GM11168 (cell line): ENCODE data around the gene PEX11G.
"Not testable (repeated sequence)": the region's sequence is repeated elsewhere in the genome, so short reads cannot be mapped to it uniquely, and the experiment has no call there.

ENCODE experiments used
- in situ Hi-C: fragments of 300-500 bp; cut with MboI; formaldehyde crosslinking; loops from one replicate; pipeline ENCODE4 v1.12.0; 2022; ENCODE audit warnings: low sequenced_read_pairs; ENCODE audit not compliant: unreplicated experiment

PEX11G gene

GRCh38 chr19:7442423-7442822, 46.4 kb downstream of the PEX11G start:
- in situ Hi-C loops: no loop called here

DNA sequence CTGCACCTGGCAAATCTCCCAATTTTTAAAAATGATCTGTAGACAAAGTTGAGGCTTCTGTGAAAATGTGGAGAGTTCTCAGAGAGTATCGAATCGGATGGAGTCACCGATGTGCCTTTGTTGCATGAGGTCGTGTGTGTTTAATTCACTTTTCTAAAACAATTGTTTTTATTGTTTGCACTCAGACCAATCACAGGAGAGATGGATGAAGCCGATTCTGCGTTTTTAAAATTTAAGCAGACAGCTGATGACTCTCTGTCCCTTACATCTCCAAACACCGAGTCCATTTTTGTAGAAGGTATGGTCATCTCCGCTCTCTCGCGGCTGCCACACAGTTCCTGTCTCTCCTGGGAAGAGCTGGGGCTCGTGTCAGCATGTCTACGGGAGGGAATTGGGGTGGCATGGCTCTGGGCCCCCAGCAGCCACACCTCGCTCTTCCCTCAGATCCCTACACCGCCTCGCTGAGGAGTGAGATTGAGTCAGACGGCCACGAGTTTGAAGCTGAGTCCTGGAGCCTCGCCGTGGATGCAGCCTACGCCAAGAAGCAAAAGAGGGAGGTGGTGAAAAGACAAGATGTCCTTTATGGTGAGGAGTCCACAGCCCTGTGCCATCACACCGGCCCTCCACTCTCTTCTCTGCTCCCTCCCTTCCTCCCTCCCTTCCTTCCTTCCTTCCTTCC, 47.2 kb downstream of the PEX11G start:
- in situ Hi-C loops: no loop called here

GRCh38 chr19:7440188-7440975, 48.5 kb downstream of the PEX11G start:
- in situ Hi-C loops: no loop called here

DNA sequence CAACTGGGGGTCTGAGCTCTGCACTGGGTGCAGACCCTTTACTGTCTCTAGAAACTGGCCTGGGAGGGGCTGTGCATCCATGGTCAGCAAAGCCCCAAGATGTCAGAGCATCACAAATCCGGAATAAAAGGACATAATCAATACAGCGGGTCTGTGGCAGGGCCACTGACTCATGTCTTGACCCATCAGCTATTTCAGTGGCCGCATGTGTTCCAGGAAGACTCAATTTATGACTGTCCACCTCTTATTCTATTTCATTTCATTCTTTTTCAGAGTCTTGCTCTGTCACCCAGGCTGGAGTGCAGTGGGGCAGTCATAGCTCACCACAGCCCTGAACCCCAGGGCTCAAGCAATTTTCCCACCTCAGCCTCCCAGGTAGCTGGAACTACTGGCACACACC, 53.2 kb downstream of the PEX11G start:
- in situ Hi-C loops: no loop called here

GRCh38 chr19:7434391-7434790, 54.4 kb downstream of the PEX11G start:
- in situ Hi-C loops: no loop called here

- in situ Hi-C loops: not testable (repeated sequence)
These were observed 55.4 kb downstream of the PEX11G start for GRCh38 chr19:7433456-7433855.

DNA sequence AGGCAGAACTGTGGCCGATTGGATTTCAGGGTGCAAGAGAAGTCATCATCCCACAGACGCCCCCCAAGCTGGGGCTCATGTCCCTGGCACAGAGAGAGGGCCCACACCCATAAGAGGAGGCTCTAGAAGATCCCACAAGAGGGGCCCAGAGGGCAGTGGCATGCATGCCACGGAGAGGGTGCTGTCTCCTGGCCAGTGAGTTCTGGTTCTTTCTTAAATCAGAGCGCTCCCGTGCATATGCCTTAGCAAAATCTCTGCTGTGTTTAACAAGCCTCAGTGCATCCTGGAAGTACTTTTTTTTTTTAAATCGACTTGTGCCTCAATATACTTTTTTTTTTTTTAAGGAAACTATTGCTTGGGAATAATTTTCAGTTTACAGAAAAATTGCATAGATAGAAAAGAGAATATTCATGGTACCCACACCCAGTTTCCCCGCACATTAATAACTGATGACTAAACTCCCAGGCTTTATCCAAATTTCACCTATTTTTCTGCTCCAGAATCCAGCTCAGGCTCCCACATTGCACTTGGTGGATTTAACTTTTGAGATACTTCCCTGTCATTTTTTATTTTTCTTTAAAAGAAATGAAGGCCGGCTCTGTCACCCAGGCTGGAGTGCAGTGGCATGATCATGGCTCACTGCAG, 59.1 kb downstream of the PEX11G start:
- in situ Hi-C loops: no loop called here

GRCh38 chr19:7428651-7429113, 60.2 kb downstream of the PEX11G start:
- in situ Hi-C loops: no loop called here

DNA sequence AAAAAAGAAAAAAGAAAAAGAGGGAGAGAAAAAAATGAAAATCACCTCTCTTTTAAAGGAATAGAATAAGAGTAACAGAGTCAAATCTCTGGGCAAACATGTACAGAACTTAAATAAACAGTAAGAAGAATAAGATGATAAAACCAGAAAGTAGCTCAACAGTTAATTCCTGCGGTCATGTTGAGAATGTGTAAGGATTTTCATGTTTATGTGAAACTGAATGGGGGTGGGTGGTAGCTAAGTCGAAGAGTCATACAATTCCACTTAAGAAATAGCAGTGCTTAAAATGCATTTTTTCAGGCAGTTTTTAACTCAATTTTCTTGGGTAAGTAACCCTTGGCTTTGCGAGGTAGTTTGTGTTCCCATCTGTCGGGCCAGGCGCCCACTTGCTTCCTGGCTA, 60.9 kb downstream of the PEX11G start:
- in situ Hi-C loops: no loop called here

GRCh38 chr19:7426986-7427385, 61.8 kb downstream of the PEX11G start:
- in situ Hi-C loops: no loop called here
